GM12801 (cell line): ENCODE results near the gene CMTM5.

Source experiments
- CTCF ChIP-seq: IDR thresholded peaks from one replicate; pipeline ENCODE4 v1.5.1; 2011; ENCODE audit warnings: control low read depth; ENCODE audit not compliant: insufficient read length; ENCODE audit errors: extremely low read depth

CMTM5 gene

DNA sequence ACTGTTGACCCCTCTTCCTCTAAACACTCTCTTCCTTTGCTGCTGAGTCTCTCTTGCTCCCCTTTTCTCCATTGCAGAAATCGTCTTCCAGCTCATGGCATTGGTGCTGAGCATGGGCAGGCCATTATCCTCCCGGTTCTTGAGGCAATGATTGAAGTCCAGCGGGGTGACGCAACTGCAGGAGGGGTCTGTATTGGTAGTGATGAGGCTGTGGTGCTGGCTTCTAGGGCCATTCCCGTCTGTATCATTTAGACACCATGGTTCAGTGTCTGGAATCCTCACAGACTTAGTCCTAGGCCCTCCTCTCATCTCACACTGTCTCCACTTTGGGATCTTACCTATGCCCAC lies 23.4 kb upstream of the CMTM5 start:
- no peak for TF ChIP-seq CTCF

DNA sequence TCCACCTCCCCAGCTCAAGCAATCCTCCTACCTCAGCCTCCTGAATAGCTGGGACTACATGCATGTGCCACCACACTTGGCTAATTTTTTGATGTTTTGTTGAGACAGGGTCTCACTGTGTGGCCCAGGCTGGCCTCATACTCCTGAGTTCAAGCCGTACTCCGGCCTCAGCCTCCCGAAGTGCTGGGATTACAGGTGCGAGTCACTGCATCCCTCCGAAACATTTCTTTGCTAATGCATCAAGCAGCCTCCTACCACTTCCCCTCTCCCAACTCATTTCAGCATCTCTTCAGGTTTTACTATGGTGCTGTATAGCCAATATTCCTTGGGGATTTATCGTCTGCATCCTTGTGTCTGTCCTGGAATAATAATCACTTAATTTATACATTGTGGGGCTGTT lies 21.9 kb upstream of the CMTM5 start:
- TF ChIP-seq CTCF, result no peak

DNA sequence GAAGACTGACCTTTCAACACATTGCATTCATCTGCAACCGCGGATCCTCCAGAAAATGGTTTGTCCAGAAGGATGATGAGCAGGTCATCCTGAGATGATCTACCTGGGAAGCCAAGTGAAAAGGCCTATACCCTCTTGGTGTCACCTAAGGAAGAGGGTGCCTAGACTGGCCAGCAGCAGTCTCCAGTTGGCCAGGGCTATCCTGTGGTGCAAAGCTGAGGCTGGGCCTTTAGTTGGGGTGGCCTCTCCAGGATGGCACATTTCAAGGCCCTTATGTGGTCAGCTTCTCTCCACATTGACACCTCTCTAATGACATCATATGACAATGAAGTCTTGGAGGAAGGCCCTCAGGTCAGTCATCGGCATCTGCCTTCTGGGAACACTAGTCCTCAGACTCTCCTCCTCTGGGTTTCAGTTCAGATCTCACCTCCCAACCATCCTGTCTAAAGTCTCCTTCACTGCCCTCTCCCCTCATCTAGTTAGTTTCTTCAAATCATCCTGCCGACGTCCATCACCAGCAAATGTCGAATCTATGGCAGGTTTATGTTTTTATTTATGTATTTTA lies 20.9 kb upstream of the CMTM5 start:
- no peak for TF ChIP-seq CTCF

DNA sequence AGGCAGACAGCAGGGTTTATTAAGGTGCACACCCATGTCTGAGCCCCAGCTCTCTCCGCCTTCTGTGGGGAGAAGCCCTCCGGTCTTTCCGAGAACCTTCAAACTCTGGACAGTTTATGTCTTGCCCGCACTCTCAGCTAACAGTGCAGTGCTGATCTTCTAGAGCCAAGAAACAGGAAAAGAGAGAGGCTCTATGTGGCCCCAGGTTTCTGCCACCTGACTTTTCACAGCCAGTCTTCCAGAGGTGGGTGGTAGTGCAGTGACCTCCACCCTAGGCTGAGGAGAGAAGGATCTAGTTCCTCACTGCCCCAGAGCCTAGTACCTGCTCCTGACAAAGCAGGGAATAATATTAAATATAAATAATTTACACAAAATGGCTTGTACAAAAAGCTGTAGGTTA lies 20.2 kb upstream of the CMTM5 start:
- TF ChIP-seq CTCF, result no peak

- TF ChIP-seq CTCF, result no peak
These were observed 19.6 kb upstream of the CMTM5 start for GRCh38 chr14:23357261-23357660.

DNA sequence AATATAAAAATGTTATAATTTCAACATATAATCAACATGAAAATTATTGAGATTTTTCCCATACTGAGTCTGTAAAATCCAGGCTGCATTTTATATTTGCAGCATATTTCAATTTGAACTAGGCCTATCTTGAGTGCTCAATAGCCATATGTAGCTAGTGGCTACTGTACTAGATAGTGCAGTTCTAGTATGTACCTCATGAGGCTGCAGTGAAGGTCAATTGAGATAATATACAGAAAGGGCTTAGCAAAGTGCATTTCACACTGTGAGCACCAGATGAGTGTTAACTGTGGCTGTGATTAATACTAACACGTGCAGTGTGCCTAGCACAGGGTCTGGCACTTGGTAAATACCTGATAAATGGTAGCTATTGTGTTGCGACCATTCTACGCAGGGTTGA lies 18.8 kb upstream of the CMTM5 start:
- TF ChIP-seq CTCF, result no peak

- no peak for TF ChIP-seq CTCF
These were observed 18.2 kb upstream of the CMTM5 start for GRCh38 chr14:23358553-23359166.
